Progenitor cell of endocrine pancreas (in vitro differentiated cells): ENCODE measurements around the gene ZNF212. TPM values are rescaled to one million over a fixed set of nuclear protein-coding genes. Genes with fewer than 3 reads are reported as not detected.
A peak's percentile ranks its signal among the peaks of the same experiment; 100 is the strongest.

Experiments used
- DNase-seq: peaks from one replicate; pipeline ENCODE4 v3.0.0; 2021; ENCODE audit warnings: low spot score; ENCODE audit not compliant: unreplicated experiment
- H3K27ac Mint-ChIP-seq: 2 replicates; pipeline ENCODE4 v1.8.0; 2021; ENCODE audit warnings: mild to moderate bottlenecking, moderate library complexity, mixed read lengths
- H3K27me3 Mint-ChIP-seq: 2 replicates; pipeline ENCODE4 v1.8.0; 2021; ENCODE audit warnings: mixed read lengths
- H3K36me3 Mint-ChIP-seq: 2 replicates; pipeline ENCODE4 v1.8.0; 2022; ENCODE audit warnings: mixed read lengths; ENCODE audit not compliant: insufficient read depth
- H3K4me1 Mint-ChIP-seq: 2 replicates; pipeline ENCODE4 v1.8.0; 2021; ENCODE audit warnings: low read depth, mixed read lengths
- H3K4me3 Mint-ChIP-seq: 2 replicates; pipeline ENCODE4 v1.8.0; 2021; ENCODE audit warnings: low read depth, mild to moderate bottlenecking, moderate library complexity, mixed read lengths
- H3K9me3 Mint-ChIP-seq: 2 replicates; pipeline ENCODE4 v1.8.0; 2021; ENCODE audit warnings: low read depth, mixed read lengths
- CTCF ChIP-seq: fragments of 200-600 bp; sonication (generic); IDR thresholded peaks from one replicate; pipeline ENCODE4 v1.5.0; 2021; ENCODE audit warnings: antibody characterized with exemption, mild to moderate bottlenecking; ENCODE audit not compliant: unreplicated experiment
- total RNA-seq: library from RNA; stranded (reverse); gene quantifications from 2 replicates; pipeline ENCODE4 v1.2.1, GENCODE V29; 2021

The ZNF212 gene
- total RNA-seq, 1 donor from 2014 or later: 19.4 TPM

- no peak overlapping the region for H3K4me3 Mint-ChIP-seq
- no peaks in the 10 kb centered on the region for H3K9me3 Mint-ChIP-seq
- H3K36me3 Mint-ChIP-seq: peaks cover 40% of the 10 kb centered on the region
- no peaks in the 10 kb centered on the region for H3K27me3 Mint-ChIP-seq
- H3K4me1 Mint-ChIP-seq: peaks cover 3% of the 10 kb centered on the region
- H3K27ac Mint-ChIP-seq: peak overlapping the region; percentile 12
- no peak for DNase-seq
- TF ChIP-seq CTCF: no peak
Observed at GRCh38 chr7:149214020-149214720, 25.3 kb upstream of the ZNF212 start.

GRCh38 chr7:149216402-149216801 lies 23.0 kb upstream of the ZNF212 start:
- Mint-ChIP-seq H3K4me1 (no peaks in the 10 kb centered on the region), H3K36me3 (peaks cover 38% of the 10 kb centered on the region), H3K4me3 (no peak overlapping the region), H3K27me3 (no peaks in the 10 kb centered on the region), H3K27ac (no peak overlapping the region), H3K9me3 (no peaks in the 10 kb centered on the region)
- no peak for TF ChIP-seq CTCF
- DNase-seq: no peak

- no peak for TF ChIP-seq CTCF
- H3K4me3 Mint-ChIP-seq: no peak overlapping the region
- H3K9me3 Mint-ChIP-seq: no peaks in the 10 kb centered on the region
- no peaks in the 10 kb centered on the region for H3K4me1 Mint-ChIP-seq
- no peaks in the 10 kb centered on the region for H3K27me3 Mint-ChIP-seq
- peaks cover 37% of the 10 kb centered on the region for H3K36me3 Mint-ChIP-seq
- DNase-seq: no peak
- H3K27ac Mint-ChIP-seq: no peak overlapping the region
Observed at GRCh38 chr7:149217570-149217969, 21.9 kb upstream of the ZNF212 start.

GRCh38 chr7:149218469-149219420 lies 20.7 kb upstream of the ZNF212 start:
- Mint-ChIP-seq H3K27me3 (no peaks in the 10 kb centered on the region), H3K4me3 (no peak overlapping the region), H3K9me3 (no peaks in the 10 kb centered on the region), H3K27ac (peak overlapping the region; percentile 21), H3K36me3 (peaks cover 37% of the 10 kb centered on the region), H3K4me1 (no peaks in the 10 kb centered on the region)
- DNase-seq: no peak
- TF ChIP-seq CTCF: no peak

- TF ChIP-seq CTCF: no peak
- Mint-ChIP-seq H3K27ac (no peak overlapping the region), H3K4me3 (no peak overlapping the region), H3K9me3 (no peaks in the 10 kb centered on the region), H3K27me3 (no peaks in the 10 kb centered on the region), H3K36me3 (peaks cover 38% of the 10 kb centered on the region), H3K4me1 (no peaks in the 10 kb centered on the region)
- no peak for DNase-seq
Observed at GRCh38 chr7:149220534-149220933, 18.9 kb upstream of the ZNF212 start.
